Bronchial epithelial cell (primary cell): ENCODE data around the gene HCN2. TPM values are rescaled to one million over a fixed set of nuclear protein-coding genes. Genes with fewer than 3 reads are reported as not detected.
A peak's percentile ranks its signal among the peaks of the same experiment; 100 is the strongest.
"Not testable (repeated sequence)": the region's sequence is repeated elsewhere in the genome, so short reads cannot be mapped to it uniquely, and the experiment has no call there.

Experiments
- DNase-seq: peaks from one replicate; pipeline ENCODE4 v3.0.0-alpha.2; 2010; ENCODE audit warnings: low read depth
- FAIRE-seq: peaks from 2 replicates; lab custom pipeline; 2011; peaks lifted over from hg19 to GRCh38; lab: Jason Lieb, UNC
- H3K27me3 ChIP-seq: 2 replicates; pipeline ENCODE4 v1.5.1; 2011; ENCODE audit warnings: low read length; ENCODE audit not compliant: control insufficient read depth, insufficient read depth
- H3K36me3 ChIP-seq: 2 replicates; pipeline ENCODE4 v1.5.1; 2011; ENCODE audit warnings: low read length; ENCODE audit not compliant: control insufficient read depth, insufficient read depth
- H3K4me3 ChIP-seq: 2 replicates; pipeline ENCODE4 v1.5.1; 2011; ENCODE audit warnings: mild to moderate bottlenecking, low read depth, low read length, control low read depth
- total RNA-seq: library from RNA; depleted of rRNA; stranded (reverse); fragments of >200 nt; gene quantifications from 2 replicates; pipeline ENCODE4 v1.2.1, GENCODE V29; 2014
- TF ChIP-seq, protein P1 (sequence below): IDR thresholded peaks from 2 replicates; pipeline ENCODE4 v1.5.1; 2011; ENCODE audit warnings: mild to moderate bottlenecking, moderate library complexity, low read length, control low read depth, inconsistent platforms; ENCODE audit not compliant: insufficient read depth, severe bottlenecking

HCN2 gene
- total RNA-seq, 1 donor from 2014 or later, result under 0.01 TPM

DNA sequence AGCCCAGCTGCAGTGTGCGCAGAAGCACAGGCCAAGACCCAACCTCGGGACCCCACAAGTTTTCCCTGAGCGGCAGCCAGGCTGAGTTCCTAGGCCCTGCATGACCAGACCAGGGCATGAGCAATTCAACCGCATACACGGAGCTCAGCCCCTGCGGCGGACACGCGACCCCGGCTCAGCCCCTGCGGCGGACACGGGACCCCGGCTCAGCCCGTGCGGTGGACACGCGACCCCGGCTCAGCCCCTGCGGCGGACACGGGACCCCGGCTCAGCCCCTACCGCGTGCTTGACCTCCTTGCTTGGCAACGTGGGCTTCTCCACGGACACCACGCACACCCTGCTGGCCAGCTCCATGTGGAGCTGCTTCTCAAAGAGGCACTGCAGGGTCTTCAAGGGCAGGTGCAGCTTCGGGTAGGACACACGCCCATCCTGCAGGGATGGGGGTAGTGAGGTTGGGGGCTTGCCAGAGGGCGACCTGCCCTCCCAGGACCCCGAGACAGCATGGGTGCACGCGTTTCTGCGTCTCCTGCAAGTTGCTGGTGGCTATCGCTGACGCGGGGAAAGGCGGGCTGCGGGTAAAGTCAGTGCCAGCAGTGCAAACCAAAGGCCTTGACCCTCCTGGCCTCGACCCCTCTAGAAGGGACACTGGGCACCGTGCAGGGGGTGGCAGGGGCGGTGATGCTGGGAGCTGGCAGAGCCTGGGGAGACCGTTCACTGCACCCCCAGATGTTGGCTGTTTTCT lies 33.7 kb downstream of the HCN2 start:
- peak; percentile 32 for FAIRE-seq
- no peaks in the 10 kb centered on the region for H3K27me3 ChIP-seq
- TF ChIP-seq, protein P1, sequence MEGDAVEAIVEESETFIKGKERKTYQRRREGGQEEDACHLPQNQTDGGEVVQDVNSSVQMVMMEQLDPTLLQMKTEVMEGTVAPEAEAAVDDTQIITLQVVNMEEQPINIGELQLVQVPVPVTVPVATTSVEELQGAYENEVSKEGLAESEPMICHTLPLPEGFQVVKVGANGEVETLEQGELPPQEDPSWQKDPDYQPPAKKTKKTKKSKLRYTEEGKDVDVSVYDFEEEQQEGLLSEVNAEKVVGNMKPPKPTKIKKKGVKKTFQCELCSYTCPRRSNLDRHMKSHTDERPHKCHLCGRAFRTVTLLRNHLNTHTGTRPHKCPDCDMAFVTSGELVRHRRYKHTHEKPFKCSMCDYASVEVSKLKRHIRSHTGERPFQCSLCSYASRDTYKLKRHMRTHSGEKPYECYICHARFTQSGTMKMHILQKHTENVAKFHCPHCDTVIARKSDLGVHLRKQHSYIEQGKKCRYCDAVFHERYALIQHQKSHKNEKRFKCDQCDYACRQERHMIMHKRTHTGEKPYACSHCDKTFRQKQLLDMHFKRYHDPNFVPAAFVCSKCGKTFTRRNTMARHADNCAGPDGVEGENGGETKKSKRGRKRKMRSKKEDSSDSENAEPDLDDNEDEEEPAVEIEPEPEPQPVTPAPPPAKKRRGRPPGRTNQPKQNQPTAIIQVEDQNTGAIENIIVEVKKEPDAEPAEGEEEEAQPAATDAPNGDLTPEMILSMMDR, result no peak
- H3K36me3 ChIP-seq, result peaks cover 13% of the 10 kb centered on the region
- no peak overlapping the region for H3K4me3 ChIP-seq
- no peak for DNase-seq

DNA sequence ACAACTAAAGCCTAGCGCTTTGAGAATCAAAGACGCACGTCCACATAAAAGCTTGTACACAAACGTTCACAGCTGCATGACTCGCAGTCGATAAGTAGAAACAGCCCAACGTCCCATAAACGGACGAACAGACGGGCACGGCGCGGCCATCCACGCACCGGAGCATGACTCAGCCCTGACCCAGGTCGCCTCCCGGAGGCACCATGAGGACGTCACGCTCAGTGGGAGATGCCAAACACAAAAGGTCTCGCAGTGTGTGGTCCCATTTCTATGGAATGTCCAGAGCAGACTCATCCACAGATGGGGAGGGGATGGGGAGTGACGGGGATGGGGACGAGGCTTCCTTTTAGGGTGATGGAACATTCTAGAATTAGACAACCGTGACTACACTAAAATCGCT lies 34.3 kb downstream of the HCN2 start:
- no peak overlapping the region for H3K4me3 ChIP-seq
- TF ChIP-seq, protein P1, result no peak
- H3K27me3 ChIP-seq, result no peaks in the 10 kb centered on the region
- FAIRE-seq (no peak), DNase-seq (no peak)
- H3K36me3 ChIP-seq, result peaks cover 11% of the 10 kb centered on the region

DNA sequence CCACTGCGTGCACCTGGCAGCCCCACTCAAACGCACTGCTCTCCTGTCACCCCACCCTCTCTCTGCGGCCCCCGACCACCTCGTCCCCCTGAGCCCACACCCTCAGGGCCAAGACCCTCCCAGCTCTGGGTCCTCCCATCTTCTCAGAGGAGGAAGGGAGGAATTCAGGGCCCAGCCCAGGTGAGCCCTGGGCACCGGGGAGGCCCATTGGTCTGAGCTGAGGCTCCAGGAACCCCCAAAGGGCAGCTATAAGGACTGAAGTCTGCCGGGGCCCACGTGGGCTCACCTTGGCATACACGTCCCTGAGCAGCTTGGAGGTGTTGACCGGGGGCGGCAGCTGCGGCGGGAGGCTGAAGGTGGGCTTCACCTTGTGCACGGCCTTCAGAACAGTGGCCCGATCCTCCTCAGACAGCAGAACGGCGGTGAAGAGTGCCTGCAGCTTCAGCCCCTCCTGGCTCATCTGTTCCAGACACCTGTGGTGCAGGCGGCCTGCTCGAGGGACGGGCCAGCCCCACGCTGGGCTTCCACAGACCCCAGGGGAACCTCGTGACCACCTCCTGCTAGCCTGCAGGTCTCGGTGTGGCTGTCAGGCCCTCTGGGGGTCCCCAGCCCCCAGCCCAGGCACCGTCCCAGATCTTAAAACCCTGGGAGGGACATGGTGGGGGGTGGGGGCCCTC lies 34.9 kb downstream of the HCN2 start:
- Histone ChIP-seq H3K4me3 (no peak overlapping the region), H3K27me3 (no peaks in the 10 kb centered on the region), H3K36me3 (peaks cover 9% of the 10 kb centered on the region)
- FAIRE-seq, result no peak
- no peak for DNase-seq
- TF ChIP-seq, protein P1, result no peak

DNA sequence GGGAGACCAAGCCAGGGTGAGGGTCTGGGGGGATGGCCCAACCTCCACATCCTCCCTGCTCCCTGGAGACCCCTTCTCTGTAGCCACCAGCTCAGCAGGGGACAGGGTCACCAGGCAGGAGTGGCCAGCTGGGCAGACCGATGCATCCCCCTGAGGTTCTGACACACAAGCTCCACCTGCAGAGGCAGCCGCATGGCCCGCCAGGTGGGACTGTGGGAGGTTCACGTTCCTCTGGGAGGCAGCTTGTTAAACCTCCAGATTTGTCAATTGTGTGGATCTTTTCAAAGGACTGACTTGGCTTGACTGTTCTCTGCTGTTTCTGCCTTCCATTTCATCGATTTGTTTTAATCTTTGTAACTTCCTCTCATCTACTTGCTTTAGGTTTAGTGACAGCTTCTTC lies 35.6 kb downstream of the HCN2 start:
- H3K4me3 ChIP-seq, result no peak overlapping the region
- DNase-seq, result no peak
- H3K36me3 ChIP-seq, result peaks cover 9% of the 10 kb centered on the region
- FAIRE-seq, result no peak
- TF ChIP-seq, protein P1, result no peak
- no peaks in the 10 kb centered on the region for H3K27me3 ChIP-seq

DNA sequence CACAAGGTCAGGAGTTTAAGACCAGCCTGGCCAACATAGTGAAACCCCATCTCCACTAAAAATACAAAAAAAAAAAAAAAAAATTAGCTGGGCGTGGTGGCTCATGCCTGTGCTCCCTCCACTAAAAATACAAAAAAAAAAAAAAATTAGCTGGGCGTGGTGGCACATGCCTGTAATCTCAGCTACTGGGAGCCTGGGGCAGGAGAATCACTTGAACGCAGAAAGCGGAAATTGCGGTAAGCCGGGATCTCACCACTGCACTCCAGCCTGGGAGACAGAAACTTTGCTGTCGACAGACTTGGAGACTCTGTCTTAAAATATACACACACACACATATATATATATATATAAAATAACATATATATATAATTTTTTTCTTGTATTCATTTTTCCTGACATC lies 36.9 kb downstream of the HCN2 start:
- peak; percentile 32 for DNase-seq
- not testable (repeated sequence) for H3K27me3 ChIP-seq, FAIRE-seq, H3K4me3 ChIP-seq
- H3K36me3 ChIP-seq, result peaks cover 10% of the 10 kb centered on the region

DNA sequence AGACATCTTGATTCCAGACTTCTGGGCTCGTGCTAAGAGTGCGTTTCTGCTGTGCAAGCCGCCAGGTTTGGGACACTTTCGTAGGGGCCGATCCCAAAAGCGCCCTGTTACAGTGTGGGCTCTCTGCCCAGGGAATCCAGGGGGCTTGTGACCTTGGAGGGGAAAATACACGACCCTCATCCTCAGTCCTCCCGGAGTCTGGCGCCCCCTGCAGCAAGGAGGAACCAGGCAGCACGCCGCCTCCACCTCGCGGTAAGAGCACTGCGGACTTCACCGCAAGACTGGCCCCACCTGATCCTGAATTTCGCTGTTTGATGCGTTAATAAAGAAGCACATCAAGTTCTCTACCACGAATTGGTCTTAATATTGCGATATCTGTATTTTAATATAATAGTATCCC lies 38.5 kb downstream of the HCN2 start:
- FAIRE-seq (no peak), DNase-seq (no peak)
- TF ChIP-seq, protein P1, result peak; percentile 10
- Histone ChIP-seq H3K27me3 (no peaks in the 10 kb centered on the region), H3K36me3 (peaks cover 5% of the 10 kb centered on the region), H3K4me3 (no peak overlapping the region)

DNA sequence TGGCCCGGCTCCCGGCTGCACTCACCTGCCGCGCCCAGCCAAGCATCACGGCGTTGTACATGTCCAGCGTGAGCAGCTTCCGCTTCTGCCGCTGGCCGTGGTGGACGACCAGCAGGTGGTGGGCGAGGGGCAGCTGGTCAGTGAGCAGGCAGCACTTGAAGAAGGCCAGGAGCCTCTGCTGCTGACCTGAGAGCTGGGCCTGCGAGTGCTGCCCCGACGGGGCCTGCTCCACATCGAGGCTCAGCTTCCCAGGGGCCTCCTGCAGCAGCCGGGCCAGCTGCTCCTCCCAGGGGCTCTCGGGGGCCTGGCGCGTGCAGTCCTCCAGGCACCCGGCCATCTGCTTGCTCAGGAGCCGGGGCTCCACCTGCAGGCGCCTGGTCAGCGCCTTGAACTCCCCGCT lies 39.8 kb downstream of the HCN2 start:
- H3K4me3 ChIP-seq, DNase-seq, H3K27me3 ChIP-seq, H3K36me3 ChIP-seq: not testable (repeated sequence)
- peak; percentile 52 for FAIRE-seq
